ENCODE data around the gene CADM2. TPM values are rescaled to one million over a fixed set of nuclear protein-coding genes. Genes with fewer than 3 reads are reported as not detected.

CADM2 gene
- total RNA-seq, 6 donors from 2014 or later: under 0.01 to 4.6 (median 1.2) TPM

GRCh38 chr3:85790445-85791030 is 831.7 kb downstream of the CADM2 start:
- DNase-seq (no peak), ATAC-seq (ENCODE audit: low FRiP score in 2 of 2) (no peak)
- Histone ChIP-seq H3K9me3 (no peaks in the 10 kb centered on the region), H3K4me3 (no peak overlapping the region), H3K27ac (no peak overlapping the region), H3K27me3 (no peaks in the 10 kb centered on the region), H3K4me1 (no peaks in the 10 kb centered on the region), H3K36me3 (no peaks in the 10 kb centered on the region)
- WGBS, 2 donors: 84 to 90% methylated on average over 5 of the region's 5 CpGs
- TF ChIP-seq EP300 (IDR thresholded peaks at IDR 0.05) (no peak), POLR2AphosphoS5 (IDR thresholded peaks at IDR 0.05) (no peak), POLR2A (IDR thresholded peaks at IDR 0.05) (no peak), CTCF (IDR thresholded peaks at IDR 0.05) (no peak)

GRCh38 chr3:85796140-85796539 is 837.4 kb downstream of the CADM2 start:
- no peak for DNase-seq
- no peaks in the 10 kb centered on the region for H3K36me3 ChIP-seq
- no peak overlapping the region for H3K4me3 ChIP-seq
- H3K27me3 ChIP-seq: no peaks in the 10 kb centered on the region
- no peak for TF ChIP-seq CTCF (IDR thresholded peaks at IDR 0.05)
- TF ChIP-seq POLR2AphosphoS5 (IDR thresholded peaks at IDR 0.05): no peak
- TF ChIP-seq POLR2A (IDR thresholded peaks at IDR 0.05): no peak
- TF ChIP-seq EP300 (IDR thresholded peaks at IDR 0.05): no peak
- H3K4me1 ChIP-seq: no peaks in the 10 kb centered on the region
- ATAC-seq (ENCODE audit: low FRiP score in 2 of 2): no peak
- WGBS, 2 donors: 59 to 66% methylated on average over 4 of the region's 4 CpGs
- H3K27ac ChIP-seq: no peak overlapping the region
- H3K9me3 ChIP-seq: no peaks in the 10 kb centered on the region

- Histone ChIP-seq H3K36me3 (no peaks in the 10 kb centered on the region), H3K4me1 (no peaks in the 10 kb centered on the region), H3K27ac (no peak overlapping the region), H3K9me3 (no peaks in the 10 kb centered on the region), H3K4me3 (no peak overlapping the region), H3K27me3 (no peaks in the 10 kb centered on the region)
- DNase-seq: no peak
- WGBS, 2 donors: 72 to 86% methylated on average over 3 of the region's 3 CpGs
- no peak for ATAC-seq (ENCODE audit: low FRiP score in 2 of 2)
- no peak for TF ChIP-seq POLR2AphosphoS5 (IDR thresholded peaks at IDR 0.05)
Observed at GRCh38 chr3:85800676-85801075, 841.9 kb downstream of the CADM2 start.

- Histone ChIP-seq H3K36me3 (no peaks in the 10 kb centered on the region), H3K27me3 (no peaks in the 10 kb centered on the region), H3K9me3 (no peaks in the 10 kb centered on the region), H3K4me3 (no peak overlapping the region), H3K4me1 (no peaks in the 10 kb centered on the region), H3K27ac (no peak overlapping the region)
- 18 to 24% methylated on average over 3 of the region's 3 CpGs for WGBS, 2 donors
- TF ChIP-seq CTCF (IDR thresholded peaks at IDR 0.05) (no peak), POLR2A (IDR thresholded peaks at IDR 0.05) (no peak), POLR2AphosphoS5 (IDR thresholded peaks at IDR 0.05) (no peak), EP300 (IDR thresholded peaks at IDR 0.05) (no peak)
- DNase-seq: no peak
- no peak for ATAC-seq (ENCODE audit: low FRiP score in 2 of 2)
Observed at GRCh38 chr3:85801955-85802354, 843.2 kb downstream of the CADM2 start.

- WGBS, 2 donors: 82% methylated on average over 1 of the region's 1 CpG
- no peaks in the 10 kb centered on the region for H3K4me1 ChIP-seq
- TF ChIP-seq POLR2A (IDR thresholded peaks at IDR 0.05) (no peak), CTCF (IDR thresholded peaks at IDR 0.05) (no peak), POLR2AphosphoS5 (IDR thresholded peaks at IDR 0.05) (no peak), EP300 (IDR thresholded peaks at IDR 0.05) (no peak)
- ATAC-seq (ENCODE audit: low FRiP score in 2 of 2): no peak
- no peak overlapping the region for H3K4me3 ChIP-seq
- no peak overlapping the region for H3K27ac ChIP-seq
- no peak for DNase-seq
- no peaks in the 10 kb centered on the region for H3K27me3 ChIP-seq
- no peaks in the 10 kb centered on the region for H3K9me3 ChIP-seq
- no peaks in the 10 kb centered on the region for H3K36me3 ChIP-seq
Observed at GRCh38 chr3:85808755-85809154, 850.0 kb downstream of the CADM2 start.

Measured in upper lobe of left lung (tissue), 6 donors.